Vagina (tissue), 2 donors: Measurements from ENCODE around the gene MSI2. TPM values are rescaled to one million over a fixed set of nuclear protein-coding genes. Genes with fewer than 3 reads are reported as not detected.

Experiments used
- DNase-seq, 2 donors: peaks; one replicate each; pipeline ENCODE4 v3.0.0-alpha.2; 2017; ENCODE audit errors: extremely low spot score in 2 of 2
- H3K27ac ChIP-seq: fragments of 200-600 bp; sonication (generic); one replicate; pipeline ENCODE4 v1.5.1; 2019
- H3K27me3 ChIP-seq: fragments of 200-600 bp; sonication (generic); one replicate; pipeline ENCODE4 v1.5.1; 2019
- H3K36me3 ChIP-seq, 2 donors: fragments of 200-600 bp; sonication (generic); one replicate each; pipeline ENCODE4 v1.5.1; 2017 to 2019
- H3K4me1 ChIP-seq: fragments of 200-600 bp; sonication (generic); one replicate; pipeline ENCODE4 v1.5.1; 2019
- H3K4me3 ChIP-seq, 2 donors: fragments of 200-600 bp; sonication (generic); 1 replicate in 1 of 2; 2 replicates in 1 of 2; pipeline ENCODE4 v1.5.1; 2016 to 2019
- H3K9me3 ChIP-seq: fragments of 200-600 bp; sonication (generic); one replicate; pipeline ENCODE4 v1.5.1; 2019
- CTCF ChIP-seq, 3 experiments: fragments of 450-650 bp in 2 of 3; fragments of 200-600 bp in 1 of 3; sonication (generic) in 1 of 3; IDR thresholded peaks; one replicate each; pipeline ENCODE4 v1.5.1; 2017 to 2019; ENCODE audit warnings: antibody characterized with exemption in 3 of 3, mild to moderate bottlenecking in 2 of 3, moderate library complexity in 2 of 3
- POLR2A ChIP-seq, 2 donors: fragments of 450-650 bp; IDR thresholded peaks; one replicate each; pipeline ENCODE4 v1.6.1; 2017; ENCODE audit warnings: antibody characterized with exemption in 2 of 2, mild to moderate bottlenecking in 2 of 2, moderate library complexity in 2 of 2
- POLR2AphosphoS5 ChIP-seq, 2 donors: sonication (generic); formaldehyde crosslinking; IDR thresholded peaks; one replicate each; pipeline ENCODE4 v1.9.0; 2017; ENCODE audit warnings: antibody characterized with exemption in 2 of 2, mild to moderate bottlenecking in 2 of 2, low read depth in 1 of 2; ENCODE audit not compliant: insufficient read depth in 1 of 2
- intact Hi-C: fragments of 100-400 bp; cut with DNase I; formaldehyde crosslinking; loops from one replicate; pipeline ENCODE4 v1.15.1; 2023
- total RNA-seq: library from RNA; depleted of rRNA; stranded (reverse); fragments of >200 nt; gene quantifications from one replicate; pipeline ENCODE4 v1.2.3, GENCODE V29; 2016

The MSI2 gene
- total RNA-seq, 1 donor from 2014 or later, result 27.3 TPM

GRCh38 chr17:57593739-57594462 is 337.6 kb downstream of the MSI2 start:
- Histone ChIP-seq H3K4me1 (no peaks in the 10 kb centered on the region), H3K9me3 (no peaks in the 10 kb centered on the region), H3K36me3 (no peaks in the 10 kb centered on the region), H3K4me3 (no peak overlapping the region), H3K27ac (no peak overlapping the region), H3K27me3 (no peaks in the 10 kb centered on the region)
- no peak for DNase-seq
- TF ChIP-seq POLR2A (IDR thresholded peaks at IDR 0.05), result no peak
- TF ChIP-seq POLR2AphosphoS5 (IDR thresholded peaks at IDR 0.05; ENCODE audit: insufficient read depth in 1 of 2, low read depth in 1 of 2), result no peak
- no peak for TF ChIP-seq CTCF (IDR thresholded peaks at IDR 0.05)
- intact Hi-C loops, result no loop called here

GRCh38 chr17:57594767-57595166 is 338.4 kb downstream of the MSI2 start:
- Histone ChIP-seq H3K9me3 (no peaks in the 10 kb centered on the region), H3K27ac (no peak overlapping the region), H3K4me3 (no peak overlapping the region), H3K36me3 (no peaks in the 10 kb centered on the region), H3K27me3 (no peaks in the 10 kb centered on the region), H3K4me1 (no peaks in the 10 kb centered on the region)
- DNase-seq, result no peak
- intact Hi-C loops, result no loop called here
- TF ChIP-seq POLR2AphosphoS5 (IDR thresholded peaks at IDR 0.05; ENCODE audit: insufficient read depth in 1 of 2, low read depth in 1 of 2), result no peak
- no peak for TF ChIP-seq CTCF (IDR thresholded peaks at IDR 0.05)
- no peak for TF ChIP-seq POLR2A (IDR thresholded peaks at IDR 0.05)

GRCh38 chr17:57595426-57595825 is 339.1 kb downstream of the MSI2 start:
- Histone ChIP-seq H3K27me3 (no peaks in the 10 kb centered on the region), H3K4me1 (no peaks in the 10 kb centered on the region), H3K9me3 (no peaks in the 10 kb centered on the region), H3K4me3 (no peak overlapping the region), H3K36me3 (no peaks in the 10 kb centered on the region), H3K27ac (no peak overlapping the region)
- TF ChIP-seq POLR2AphosphoS5 (IDR thresholded peaks at IDR 0.05; ENCODE audit: insufficient read depth in 1 of 2, low read depth in 1 of 2) (no peak), CTCF (IDR thresholded peaks at IDR 0.05) (no peak), POLR2A (IDR thresholded peaks at IDR 0.05) (no peak)
- intact Hi-C loops, result no loop called here
- no peak for DNase-seq

- TF ChIP-seq POLR2A (IDR thresholded peaks at IDR 0.05) (no peak), CTCF (IDR thresholded peaks at IDR 0.05) (no peak), POLR2AphosphoS5 (IDR thresholded peaks at IDR 0.05; ENCODE audit: insufficient read depth in 1 of 2, low read depth in 1 of 2) (no peak)
- Histone ChIP-seq H3K4me3 (no peak overlapping the region), H3K27me3 (no peaks in the 10 kb centered on the region), H3K36me3 (no peaks in the 10 kb centered on the region), H3K9me3 (no peaks in the 10 kb centered on the region), H3K4me1 (no peaks in the 10 kb centered on the region), H3K27ac (no peak overlapping the region)
- intact Hi-C loops, result no loop called here
- no peak for DNase-seq
These were observed 339.8 kb downstream of the MSI2 start for GRCh38 chr17:57595947-57596695.

GRCh38 chr17:57597101-57597500 is 340.8 kb downstream of the MSI2 start:
- intact Hi-C loops, result no loop called here

More at GRCh38 chr17:57597101-57597500, 340.8 kb downstream of the MSI2 start:
- Histone ChIP-seq H3K9me3 (no peaks in the 10 kb centered on the region), H3K27me3 (no peaks in the 10 kb centered on the region), H3K27ac (no peak overlapping the region), H3K4me3 (no peak overlapping the region), H3K36me3 (no peaks in the 10 kb centered on the region), H3K4me1 (no peaks in the 10 kb centered on the region)
- TF ChIP-seq POLR2A (IDR thresholded peaks at IDR 0.05) (no peak), POLR2AphosphoS5 (IDR thresholded peaks at IDR 0.05; ENCODE audit: insufficient read depth in 1 of 2, low read depth in 1 of 2) (no peak), CTCF (IDR thresholded peaks at IDR 0.05) (no peak)
- DNase-seq, result no peak
